GM18868 (cell line): ENCODE data around the gene LONP1.

ENCODE experiments used
- ATAC-seq: cut with Tn5 transposase; IDR thresholded peaks from one replicate; pipeline ENCODE4 v1.9.1; 2021; ENCODE audit warnings: mild to moderate bottlenecking, moderate library complexity; ENCODE audit not compliant: unreplicated experiment

The LONP1 gene

GRCh38 chr19:5655412-5655811 is 64.5 kb downstream of the LONP1 start:
- ATAC-seq = no peak

- no peak for ATAC-seq
Observed at GRCh38 chr19:5654931-5655330, 65.0 kb downstream of the LONP1 start.

GRCh38 chr19:5652261-5652660 is 67.7 kb downstream of the LONP1 start:
- no peak for ATAC-seq

GRCh38 chr19:5651361-5651760 is 68.6 kb downstream of the LONP1 start:
- no peak for ATAC-seq

DNA sequence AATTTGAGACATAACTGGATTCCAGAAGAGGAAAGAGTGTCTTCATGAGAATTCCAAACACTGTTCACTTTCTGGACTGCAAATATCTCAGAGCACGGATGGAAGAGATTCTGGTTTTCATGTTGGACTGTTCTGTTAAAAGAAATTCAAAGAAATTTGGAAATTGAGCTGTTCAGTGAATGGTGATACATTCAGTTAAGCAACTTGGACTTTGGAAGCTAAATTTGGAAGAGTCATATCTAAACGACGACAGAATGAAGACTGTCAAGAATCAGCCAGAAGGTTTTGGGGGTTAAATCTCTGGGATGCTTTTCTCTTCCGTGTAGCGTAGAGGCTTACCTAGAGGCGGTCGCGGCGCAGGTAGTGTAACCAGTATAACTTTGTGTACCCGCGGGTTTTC is 71.5 kb downstream of the LONP1 start:
- ATAC-seq = no peak

GRCh38 chr19:5646703-5647102 is 73.2 kb downstream of the LONP1 start:
- no peak for ATAC-seq

DNA sequence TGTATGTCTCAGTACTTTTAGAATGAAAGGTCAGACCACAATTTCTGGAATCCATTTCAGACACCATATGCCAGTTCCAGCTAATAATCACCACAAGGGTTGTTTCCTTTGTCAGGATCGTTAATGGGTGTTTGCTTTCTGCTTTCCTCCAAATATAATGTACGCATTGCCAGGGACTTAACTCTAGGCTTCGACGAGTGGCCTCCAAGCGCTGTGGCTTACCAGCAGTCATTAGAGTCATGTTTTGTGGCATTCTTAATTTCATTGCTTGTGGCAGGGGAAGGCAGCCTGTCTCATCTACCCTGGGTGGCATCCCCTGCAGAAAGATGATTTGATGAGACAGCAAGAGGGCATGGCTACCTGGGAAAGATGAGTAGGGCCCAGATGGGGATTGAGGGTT is 74.5 kb downstream of the LONP1 start:
- no peak for ATAC-seq

GRCh38 chr19:5644037-5644436 is 75.9 kb downstream of the LONP1 start:
- no peak for ATAC-seq

DNA sequence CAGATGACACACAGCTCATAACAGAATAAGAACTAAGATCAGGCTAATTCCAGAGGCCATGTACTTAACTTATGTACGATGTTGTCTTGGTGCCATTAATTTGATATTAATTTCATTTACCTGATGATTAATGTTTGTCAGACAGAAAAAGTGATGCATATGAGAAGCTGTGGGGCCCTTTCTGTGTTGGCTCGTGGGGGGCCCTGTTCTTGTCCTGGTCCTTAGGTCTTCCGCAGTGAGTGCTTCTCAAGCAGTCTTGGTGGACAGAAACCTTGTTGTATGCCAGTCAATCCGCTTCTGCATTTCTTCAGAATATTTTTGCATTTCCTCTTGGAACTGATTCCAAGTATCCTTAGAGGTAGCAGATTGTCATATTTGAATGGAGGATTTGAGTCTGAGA is 76.9 kb downstream of the LONP1 start:
- no peak for ATAC-seq

GRCh38 chr19:5642204-5642603 is 77.7 kb downstream of the LONP1 start:
- no peak for ATAC-seq
